IPS DF 19.7 (cell line): ENCODE data around the gene RARRES2.

Source experiments
- DNase-seq: peaks from one replicate; pipeline ENCODE4 v3.0.0-alpha.2; 2013; ENCODE audit warnings: low read depth, low spot score

The RARRES2 gene

DNA sequence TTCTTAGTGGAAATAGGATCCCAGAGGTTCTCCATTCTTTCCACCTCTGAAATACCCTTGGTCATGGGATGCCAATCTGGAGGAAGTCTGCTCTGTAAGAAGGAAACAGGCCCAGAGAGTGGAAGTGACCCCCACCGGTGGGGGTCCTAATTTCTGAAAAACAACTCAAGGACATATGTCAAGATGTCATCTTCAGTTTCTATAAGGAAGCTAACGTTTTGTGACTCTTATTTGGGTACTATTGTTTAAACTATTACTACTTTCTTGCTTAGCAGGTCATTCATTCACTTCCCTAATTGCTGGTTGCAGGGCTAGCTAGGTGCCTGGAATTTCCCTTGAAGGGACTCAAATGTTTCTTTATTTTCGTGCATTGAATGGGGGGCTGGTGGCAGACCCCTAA lies 35.8 kb upstream of the RARRES2 start:
- no peak for DNase-seq

GRCh38 chr7:150376560-150376959 lies 35.1 kb upstream of the RARRES2 start:
- no peak for DNase-seq

DNA sequence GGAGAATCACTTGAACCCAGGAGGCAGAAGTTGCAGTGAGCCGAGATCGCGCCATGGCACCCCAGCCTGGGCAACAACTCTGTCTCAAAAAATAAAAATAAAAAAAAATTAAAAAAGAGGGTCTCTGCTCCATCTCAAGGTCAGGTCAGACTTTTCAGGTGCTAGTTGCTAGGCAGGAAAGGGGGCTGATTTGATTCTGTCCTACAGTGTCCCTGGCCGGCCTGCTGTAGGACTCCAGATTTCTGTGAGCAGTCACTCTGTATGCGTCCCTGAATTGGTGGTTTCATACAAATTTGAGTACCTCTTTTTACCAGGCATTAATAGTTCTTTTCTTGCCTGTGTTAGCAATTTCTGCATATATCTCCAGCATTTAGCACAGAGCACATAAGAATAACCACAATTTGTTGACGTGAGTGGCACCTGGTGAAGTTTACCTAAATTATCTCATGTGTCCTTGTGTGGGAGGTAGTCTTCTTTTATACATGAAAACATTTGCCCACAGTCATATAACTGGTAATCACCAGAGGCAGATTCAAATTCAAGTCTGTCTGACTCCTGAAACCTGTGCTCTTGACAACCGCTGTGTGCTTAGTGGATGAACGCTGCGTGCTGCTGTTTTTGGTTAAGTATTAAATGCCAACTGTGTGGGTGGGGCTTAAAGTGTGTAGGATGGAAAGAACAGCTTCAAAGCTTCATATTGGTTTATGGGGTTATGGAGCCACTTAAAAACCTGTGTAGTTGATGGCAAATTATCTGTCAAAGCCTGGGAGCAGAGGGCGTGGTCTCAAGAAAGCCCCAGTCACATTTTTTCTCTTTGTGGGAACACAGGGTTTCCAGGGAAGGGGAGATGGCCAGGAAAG lies 34.5 kb upstream of the RARRES2 start:
- DNase-seq: no peak

- no peak for DNase-seq
Observed at GRCh38 chr7:150374472-150374871, 33.0 kb upstream of the RARRES2 start.

GRCh38 chr7:150374026-150374425 lies 32.6 kb upstream of the RARRES2 start:
- DNase-seq: no peak

- DNase-seq: no peak
Observed at GRCh38 chr7:150373049-150373801, 31.8 kb upstream of the RARRES2 start.

DNA sequence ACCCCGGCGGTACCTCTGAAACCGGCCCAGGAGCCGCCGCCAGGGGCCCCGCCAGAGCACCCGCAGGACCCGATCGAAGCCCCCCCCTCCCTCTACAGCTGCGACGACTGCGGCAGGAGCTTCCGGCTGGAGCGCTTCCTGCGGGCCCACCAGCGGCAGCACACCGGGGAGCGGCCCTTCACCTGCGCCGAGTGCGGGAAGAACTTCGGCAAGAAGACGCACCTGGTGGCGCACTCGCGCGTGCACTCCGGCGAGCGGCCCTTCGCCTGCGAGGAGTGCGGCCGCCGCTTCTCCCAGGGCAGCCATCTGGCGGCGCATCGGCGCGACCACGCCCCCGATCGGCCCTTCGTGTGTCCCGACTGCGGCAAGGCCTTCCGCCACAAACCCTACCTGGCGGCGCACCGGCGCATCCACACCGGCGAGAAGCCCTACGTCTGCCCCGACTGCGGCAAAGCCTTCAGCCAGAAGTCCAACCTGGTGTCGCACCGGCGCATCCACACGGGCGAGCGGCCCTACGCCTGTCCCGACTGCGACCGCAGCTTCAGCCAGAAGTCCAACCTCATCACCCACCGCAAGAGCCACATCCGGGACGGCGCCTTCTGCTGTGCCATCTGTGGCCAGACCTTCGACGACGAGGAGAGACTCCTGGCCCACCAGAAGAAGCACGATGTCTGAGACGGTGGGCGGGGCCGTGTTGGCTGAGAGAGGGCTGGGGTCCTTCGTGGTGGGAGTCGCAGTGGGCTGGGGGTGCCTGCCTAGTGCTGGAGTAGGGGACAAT lies 31.0 kb upstream of the RARRES2 start:
- no peak for DNase-seq

- DNase-seq: no peak
Observed at GRCh38 chr7:150371996-150372270, 30.5 kb upstream of the RARRES2 start.

DNA sequence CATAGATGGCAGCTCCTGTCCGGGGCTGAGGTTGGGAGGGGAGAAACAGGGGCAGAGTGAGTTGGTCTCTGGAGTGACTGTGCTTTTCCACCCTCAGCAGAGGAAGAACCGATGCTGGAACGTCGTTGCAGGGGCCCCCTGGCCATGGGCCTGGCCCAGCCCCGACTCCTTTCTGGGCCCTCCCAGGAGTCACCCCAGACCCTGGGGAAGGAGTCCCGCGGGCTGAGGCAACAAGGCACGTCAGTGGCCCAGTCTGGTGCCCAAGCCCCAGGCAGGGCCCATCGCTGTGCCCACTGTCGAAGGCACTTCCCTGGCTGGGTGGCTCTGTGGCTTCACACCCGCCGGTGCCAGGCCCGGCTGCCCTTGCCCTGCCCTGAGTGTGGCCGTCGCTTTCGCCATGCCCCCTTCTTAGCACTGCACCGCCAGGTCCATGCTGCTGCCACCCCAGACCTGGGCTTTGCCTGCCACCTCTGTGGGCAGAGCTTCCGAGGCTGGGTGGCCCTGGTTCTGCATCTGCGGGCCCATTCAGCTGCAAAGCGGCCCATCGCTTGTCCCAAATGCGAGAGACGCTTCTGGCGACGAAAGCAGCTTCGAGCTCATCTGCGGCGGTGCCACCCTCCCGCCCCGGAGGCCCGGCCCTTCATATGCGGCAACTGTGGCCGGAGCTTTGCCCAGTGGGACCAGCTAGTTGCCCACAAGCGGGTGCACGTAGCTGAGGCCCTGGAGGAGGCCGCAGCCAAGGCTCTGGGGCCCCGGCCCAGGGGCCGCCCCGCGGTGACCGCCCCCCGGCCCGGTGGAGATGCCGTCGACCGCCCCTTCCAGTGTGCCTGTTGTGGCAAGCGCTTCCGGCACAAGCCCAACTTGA lies 29.9 kb upstream of the RARRES2 start:
- DNase-seq: no peak

- DNase-seq: no peak
Observed at GRCh38 chr7:150370612-150371071, 29.2 kb upstream of the RARRES2 start.

DNA sequence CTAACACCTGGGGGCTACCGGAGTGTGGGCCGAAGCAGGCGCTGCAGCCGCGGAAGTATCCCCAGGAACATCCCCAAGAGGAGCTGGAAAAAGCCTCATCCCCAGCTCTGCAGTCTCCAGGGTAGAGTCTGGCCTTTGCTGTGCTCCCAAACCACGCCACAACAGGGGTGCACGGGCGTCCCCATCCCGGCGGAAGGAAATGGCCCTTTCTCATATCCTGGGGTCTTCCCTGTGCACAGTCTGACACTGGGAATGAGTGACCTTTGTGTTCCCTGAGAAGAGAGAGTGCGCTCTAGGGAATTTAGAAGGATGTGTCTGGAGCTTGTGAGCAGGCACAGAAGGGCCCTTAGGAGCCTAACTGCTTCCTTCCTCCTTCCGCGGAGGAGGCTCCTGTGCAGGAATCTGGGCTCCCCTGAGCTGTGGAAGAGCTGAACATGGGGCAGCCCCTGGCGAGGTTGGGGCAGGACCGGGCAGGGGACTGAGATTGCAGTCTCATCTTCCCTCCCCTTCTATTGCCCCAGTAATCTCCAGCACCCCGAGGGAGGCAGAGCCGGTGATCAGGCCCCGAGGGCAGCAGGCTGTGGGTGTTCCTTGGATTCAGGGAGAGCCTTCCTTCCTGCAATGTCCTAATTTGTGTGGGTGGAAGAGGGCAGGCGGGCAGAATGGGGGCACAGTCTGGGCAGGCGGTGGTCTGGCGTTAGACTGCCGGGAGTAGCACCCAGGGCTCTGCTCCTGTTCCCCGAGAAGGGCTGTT lies 28.5 kb upstream of the RARRES2 start:
- DNase-seq: no peak

- no peak for DNase-seq
Observed at GRCh38 chr7:150368884-150369747, 27.7 kb upstream of the RARRES2 start.

DNA sequence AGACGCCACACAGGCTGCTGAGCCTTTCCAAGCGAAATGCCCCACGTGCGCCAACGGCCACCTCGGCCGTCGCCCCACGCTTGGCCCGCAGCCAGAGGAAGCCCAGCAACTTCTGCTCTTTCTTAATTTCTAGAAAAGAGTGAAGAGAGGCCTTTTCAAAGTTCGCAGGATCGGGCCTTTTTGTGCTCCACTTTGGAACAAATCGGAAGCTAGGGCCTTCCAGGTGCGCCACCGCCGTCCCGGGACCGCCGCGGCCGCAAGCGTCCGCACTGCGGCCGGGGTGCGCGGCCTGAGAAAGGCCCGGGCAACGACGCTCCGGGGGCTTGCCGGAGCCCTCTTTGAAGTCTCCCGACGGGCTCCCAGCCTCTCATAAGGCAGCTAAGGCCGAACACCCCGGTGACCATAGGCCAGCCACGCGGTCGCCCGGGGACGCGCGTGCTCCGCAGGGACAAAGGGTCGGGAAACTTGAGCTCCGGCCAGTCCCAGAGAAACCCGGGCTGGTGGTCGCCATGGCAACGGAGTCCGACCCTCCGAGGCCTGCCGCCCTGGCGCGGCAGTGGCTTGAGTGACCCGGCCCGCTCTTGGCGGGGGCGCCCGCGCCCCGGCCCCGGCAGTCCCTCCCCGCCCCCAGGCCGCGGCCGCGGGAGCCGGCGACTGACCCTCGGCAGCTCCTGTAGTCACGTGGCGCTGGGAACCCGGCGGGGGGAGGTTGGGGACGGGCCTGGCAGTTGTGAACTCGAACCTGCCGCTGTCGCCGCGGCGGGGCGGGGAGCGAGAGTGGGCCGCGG lies 26.9 kb upstream of the RARRES2 start, which contains the start of gene REPIN1:
Gene REPIN1, plus strand, starts transcription at position 727 of the 788 bp plus-strand sequence. CDS start 890 bp downstream, outside the sequence.
- DNase-seq: no peak

- DNase-seq: no peak
Observed at GRCh38 chr7:150367677-150368095, 26.3 kb upstream of the RARRES2 start.

DNA sequence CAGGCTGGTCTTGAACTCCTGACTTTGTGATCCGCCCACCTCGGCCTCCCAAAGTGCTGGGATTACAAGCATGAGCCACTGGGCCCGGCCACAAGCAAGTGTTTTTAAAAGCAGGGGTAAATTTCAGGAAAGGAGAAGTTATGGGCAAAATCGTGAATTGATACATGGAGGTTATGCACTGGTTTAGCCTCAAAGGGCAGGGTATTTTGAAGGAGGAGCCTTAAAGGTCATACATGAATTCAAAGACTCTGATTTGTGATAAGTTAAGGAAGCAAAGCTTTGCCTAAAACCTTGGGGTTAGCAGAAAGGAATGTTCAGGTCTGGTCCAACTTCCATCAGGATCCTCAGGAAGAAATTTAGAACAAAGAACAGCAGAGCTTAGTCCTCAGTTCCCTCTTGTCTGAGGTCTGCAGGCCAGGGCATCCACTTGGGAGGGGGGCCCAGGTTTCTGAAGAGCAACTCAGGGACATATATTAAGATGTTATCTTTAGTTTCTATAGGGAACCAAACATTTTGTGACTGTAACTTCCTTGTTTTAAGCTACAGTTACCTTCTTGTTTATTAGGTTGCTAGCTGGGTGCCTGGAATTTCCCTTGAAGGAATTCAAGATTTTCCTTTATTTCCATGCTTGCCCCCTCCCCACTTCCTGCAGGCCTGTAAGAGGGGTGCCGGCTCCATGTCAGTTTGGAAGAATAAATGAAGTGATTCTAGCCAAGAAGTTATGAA lies 24.4 kb upstream of the RARRES2 start:
- DNase-seq: no peak

- no peak for DNase-seq
Observed at GRCh38 chr7:150365194-150365593, 23.8 kb upstream of the RARRES2 start.

GRCh38 chr7:150363872-150364271 lies 22.4 kb upstream of the RARRES2 start:
- no peak for DNase-seq

GRCh38 chr7:150363370-150363769 lies 21.9 kb upstream of the RARRES2 start:
- DNase-seq: no peak
